ENCODE measurements around the gene LCP1.
A peak's percentile ranks its signal among the peaks of the same experiment; 100 is the strongest.

LCP1 gene

GRCh38 chr13:46210362-46211083, 28.5 kb upstream of the LCP1 start:
- no peak for DNase-seq (ENCODE audit: low read depth)
- TF ChIP-seq, protein P1, sequence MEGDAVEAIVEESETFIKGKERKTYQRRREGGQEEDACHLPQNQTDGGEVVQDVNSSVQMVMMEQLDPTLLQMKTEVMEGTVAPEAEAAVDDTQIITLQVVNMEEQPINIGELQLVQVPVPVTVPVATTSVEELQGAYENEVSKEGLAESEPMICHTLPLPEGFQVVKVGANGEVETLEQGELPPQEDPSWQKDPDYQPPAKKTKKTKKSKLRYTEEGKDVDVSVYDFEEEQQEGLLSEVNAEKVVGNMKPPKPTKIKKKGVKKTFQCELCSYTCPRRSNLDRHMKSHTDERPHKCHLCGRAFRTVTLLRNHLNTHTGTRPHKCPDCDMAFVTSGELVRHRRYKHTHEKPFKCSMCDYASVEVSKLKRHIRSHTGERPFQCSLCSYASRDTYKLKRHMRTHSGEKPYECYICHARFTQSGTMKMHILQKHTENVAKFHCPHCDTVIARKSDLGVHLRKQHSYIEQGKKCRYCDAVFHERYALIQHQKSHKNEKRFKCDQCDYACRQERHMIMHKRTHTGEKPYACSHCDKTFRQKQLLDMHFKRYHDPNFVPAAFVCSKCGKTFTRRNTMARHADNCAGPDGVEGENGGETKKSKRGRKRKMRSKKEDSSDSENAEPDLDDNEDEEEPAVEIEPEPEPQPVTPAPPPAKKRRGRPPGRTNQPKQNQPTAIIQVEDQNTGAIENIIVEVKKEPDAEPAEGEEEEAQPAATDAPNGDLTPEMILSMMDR (IDR thresholded peaks at IDR 0.05; ENCODE audit: insufficient read depth, low read depth, low read length, missing control alignments), result no peak
- H3K4me3 ChIP-seq (ENCODE audit: low read depth, low read length), result no peak overlapping the region

GRCh38 chr13:46207828-46208227, 25.9 kb upstream of the LCP1 start:
- no peak overlapping the region for H3K4me3 ChIP-seq (ENCODE audit: low read depth, low read length)
- DNase-seq (ENCODE audit: low read depth), result no peak
- TF ChIP-seq, protein P1 (IDR thresholded peaks at IDR 0.05; ENCODE audit: insufficient read depth, low read depth, low read length, missing control alignments), result no peak

- H3K4me3 ChIP-seq (ENCODE audit: low read depth, low read length), result no peak overlapping the region
- TF ChIP-seq, protein P1 (IDR thresholded peaks at IDR 0.05; ENCODE audit: insufficient read depth, low read depth, low read length, missing control alignments), result no peak
- no peak for DNase-seq (ENCODE audit: low read depth)
Measured at GRCh38 chr13:46206143-46206542, 24.2 kb upstream of the LCP1 start.

DNA sequence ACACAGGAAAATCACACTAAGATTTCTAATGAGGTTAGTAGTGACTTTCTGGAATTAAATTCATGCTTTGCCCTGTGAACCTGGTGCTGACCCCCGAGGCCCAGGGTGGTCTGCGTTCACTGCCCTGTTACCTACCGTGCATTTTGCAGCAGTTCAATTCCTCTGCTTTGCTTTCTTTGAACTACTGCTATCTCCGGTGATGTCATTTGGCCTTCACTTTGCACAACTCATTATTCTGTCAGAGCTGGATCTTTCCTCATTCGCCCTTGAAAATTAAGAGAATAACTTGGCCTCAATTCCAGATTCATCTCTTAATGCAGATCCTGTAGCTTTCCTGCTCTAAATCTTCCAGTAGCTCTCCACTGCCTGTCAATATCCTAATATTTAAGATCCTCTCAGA, 21.0 kb upstream of the LCP1 start:
- no peak for DNase-seq (ENCODE audit: low read depth)
- TF ChIP-seq, protein P1 (IDR thresholded peaks at IDR 0.05; ENCODE audit: insufficient read depth, low read depth, low read length, missing control alignments), result no peak
- no peak overlapping the region for H3K4me3 ChIP-seq (ENCODE audit: low read depth, low read length)

GRCh38 chr13:46202188-46202795, 20.3 kb upstream of the LCP1 start:
- peak; percentile 22 for DNase-seq (ENCODE audit: low read depth)
- TF ChIP-seq, protein P1 (IDR thresholded peaks at IDR 0.05; ENCODE audit: insufficient read depth, low read depth, low read length, missing control alignments), result no peak
- H3K4me3 ChIP-seq (ENCODE audit: low read depth, low read length), result no peak overlapping the region

DNA sequence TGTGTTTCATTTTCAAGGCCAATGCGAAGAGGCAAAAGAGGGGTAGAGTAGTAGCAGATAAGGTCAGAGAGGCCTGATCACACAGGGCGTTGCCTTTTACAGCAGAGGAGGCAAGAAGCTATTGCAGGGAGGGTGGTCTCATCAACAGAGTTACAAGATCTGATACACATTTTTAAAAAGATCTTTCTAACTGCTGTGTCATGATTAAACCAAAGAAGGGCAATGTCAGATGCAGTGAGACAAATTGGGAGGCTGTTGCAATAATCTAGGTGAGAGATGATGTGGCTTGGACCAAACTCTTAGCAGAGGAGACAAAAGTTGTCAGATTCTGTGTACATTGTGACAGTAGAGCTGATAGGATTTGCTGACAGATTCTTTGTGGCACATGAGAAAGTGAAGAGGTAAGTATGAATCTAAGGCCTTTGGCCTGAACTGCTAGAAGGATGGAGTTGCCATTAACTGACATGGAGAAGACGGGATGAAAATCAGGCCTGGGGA, 16.8 kb upstream of the LCP1 start:
- TF ChIP-seq, protein P1 (IDR thresholded peaks at IDR 0.05; ENCODE audit: insufficient read depth, low read depth, low read length, missing control alignments), result no peak
- H3K4me3 ChIP-seq (ENCODE audit: low read depth, low read length), result no peak overlapping the region
- no peak for DNase-seq (ENCODE audit: low read depth)
